ENCODE results near the gene ABCC4.
A peak's percentile ranks its signal among the peaks of the same experiment; 100 is the strongest.

DNA sequence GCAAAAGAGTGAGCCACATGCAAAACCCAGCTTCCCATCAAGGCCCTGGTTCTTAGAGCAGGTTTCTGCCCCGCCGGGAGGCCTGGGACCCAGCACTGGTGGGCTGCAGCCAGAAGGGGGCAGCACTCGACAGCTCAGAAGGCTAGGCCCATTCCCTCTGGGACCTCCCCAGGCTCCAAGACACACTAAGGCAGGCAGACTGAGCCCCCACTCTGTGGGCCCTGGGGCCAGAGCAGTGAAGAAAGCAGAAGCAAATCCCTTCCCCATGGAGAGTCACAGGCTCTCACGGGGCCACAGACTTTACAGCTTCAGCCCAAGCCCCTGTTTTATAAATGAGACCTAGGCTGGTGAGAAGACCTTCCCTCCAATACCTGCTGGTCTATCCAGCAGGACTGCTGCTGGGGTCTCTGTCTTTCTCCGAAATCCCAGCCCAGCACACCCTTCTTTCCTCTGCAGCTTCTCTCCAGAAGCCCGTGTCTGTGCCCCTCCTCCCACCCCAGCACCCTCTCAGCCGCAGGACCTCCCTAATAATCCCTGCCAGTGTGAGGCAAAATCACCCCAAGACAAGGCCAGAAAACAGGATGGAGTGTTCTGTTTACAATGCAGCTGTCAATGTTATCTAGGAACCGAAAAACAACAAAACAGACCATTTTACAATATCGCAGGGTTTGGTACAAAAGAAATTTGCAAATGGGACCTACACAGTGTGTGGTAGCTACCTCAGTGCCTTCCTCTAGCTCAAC lies 109.3 kb downstream of the ABCC4 start:
- TF ChIP-seq, protein P1, sequence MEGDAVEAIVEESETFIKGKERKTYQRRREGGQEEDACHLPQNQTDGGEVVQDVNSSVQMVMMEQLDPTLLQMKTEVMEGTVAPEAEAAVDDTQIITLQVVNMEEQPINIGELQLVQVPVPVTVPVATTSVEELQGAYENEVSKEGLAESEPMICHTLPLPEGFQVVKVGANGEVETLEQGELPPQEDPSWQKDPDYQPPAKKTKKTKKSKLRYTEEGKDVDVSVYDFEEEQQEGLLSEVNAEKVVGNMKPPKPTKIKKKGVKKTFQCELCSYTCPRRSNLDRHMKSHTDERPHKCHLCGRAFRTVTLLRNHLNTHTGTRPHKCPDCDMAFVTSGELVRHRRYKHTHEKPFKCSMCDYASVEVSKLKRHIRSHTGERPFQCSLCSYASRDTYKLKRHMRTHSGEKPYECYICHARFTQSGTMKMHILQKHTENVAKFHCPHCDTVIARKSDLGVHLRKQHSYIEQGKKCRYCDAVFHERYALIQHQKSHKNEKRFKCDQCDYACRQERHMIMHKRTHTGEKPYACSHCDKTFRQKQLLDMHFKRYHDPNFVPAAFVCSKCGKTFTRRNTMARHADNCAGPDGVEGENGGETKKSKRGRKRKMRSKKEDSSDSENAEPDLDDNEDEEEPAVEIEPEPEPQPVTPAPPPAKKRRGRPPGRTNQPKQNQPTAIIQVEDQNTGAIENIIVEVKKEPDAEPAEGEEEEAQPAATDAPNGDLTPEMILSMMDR (conservative IDR thresholded peaks at IDR 0.05) = peak; percentile 89
- TF ChIP-seq ZFX (IDR thresholded peaks at IDR 0.05) = no peak
